ENCODE results near the gene ELP5. TPM values are rescaled to one million over a fixed set of nuclear protein-coding genes. Genes with fewer than 3 reads are reported as not detected.

ELP5 gene
- total RNA-seq, 1 donor from 2014 or later: 24.9 TPM

DNA sequence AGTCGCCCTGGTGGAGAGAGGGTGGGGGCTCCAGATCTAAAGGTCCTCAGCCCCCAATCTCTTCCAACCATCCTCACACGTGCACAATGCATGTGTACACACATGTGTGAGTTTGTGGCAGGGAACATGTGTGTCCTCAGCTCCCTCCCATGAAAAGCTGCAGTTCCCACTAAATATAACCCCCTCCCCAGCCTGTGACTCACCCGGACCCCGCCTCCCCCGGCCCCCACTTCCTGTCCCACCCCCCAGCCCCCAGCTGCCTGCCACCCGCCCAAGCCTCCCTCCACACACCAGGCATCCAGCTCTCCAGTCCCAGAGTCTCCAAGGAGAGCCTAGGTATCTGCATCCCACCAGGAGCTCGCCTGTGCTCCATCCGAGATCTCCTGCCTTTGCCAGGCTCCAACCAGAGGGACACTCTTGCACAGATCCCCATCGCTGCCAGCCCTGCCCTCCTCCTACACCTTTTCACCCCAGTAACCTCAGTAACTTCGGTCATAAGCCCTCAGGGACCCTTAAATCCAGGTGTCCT, 36.3 kb upstream of the ELP5 start:
- peak overlapping the region; percentile 42 for H3K27ac Mint-ChIP-seq (ENCODE audit: unreplicated experiment)
- no peak for DNase-seq (ENCODE audit: low read depth)

GRCh38 chr17:7216242-7217112, 35.5 kb upstream of the ELP5 start:
- H3K36me3 Mint-ChIP-seq (ENCODE audit: low read depth, unreplicated experiment): peaks cover 9% of the 10 kb centered on the region
- Histone ChIP-seq H4K20me1 (ENCODE audit: insufficient read depth, low read length) (peaks cover 57% of the 10 kb centered on the region), H3K27me3 (ENCODE audit: insufficient read depth, low read length) (no peaks in the 10 kb centered on the region), H3K36me3 (ENCODE audit: insufficient read depth, low read length) (no peaks in the 10 kb centered on the region), H3K9me3 (ENCODE audit: insufficient read depth, low read depth, low read length) (no peaks in the 10 kb centered on the region), H3K4me1 (ENCODE audit: insufficient read depth, low read length) (peaks cover 49% of the 10 kb centered on the region), H3K27ac (ENCODE audit: low read depth, low read length) (no peak overlapping the region), H3K4me3 (ENCODE audit: insufficient read depth, low read depth, low read length) (peak overlapping the region; percentile 65), H3K79me2 (ENCODE audit: insufficient read depth, low read length) (peaks cover 62% of the 10 kb centered on the region), H3K4me2 (ENCODE audit: low read length) (peak overlapping the region; percentile 92), H3K9ac (ENCODE audit: low read length) (peak overlapping the region; percentile 79), H2AFZ (ENCODE audit: low read depth, low read length) (no peak overlapping the region)
- DNase-seq (ENCODE audit: low read depth) (no peak), FAIRE-seq (no peak)
- peaks cover 33% of the 10 kb centered on the region for H3K4me1 Mint-ChIP-seq (ENCODE audit: low read depth, unreplicated experiment)
- peak overlapping the region; percentile 42 for H3K27ac Mint-ChIP-seq (ENCODE audit: unreplicated experiment)
- no peaks in the 10 kb centered on the region for H3K27me3 Mint-ChIP-seq (ENCODE audit: low read depth, unreplicated experiment)
- no peaks in the 10 kb centered on the region for H3K9me3 Mint-ChIP-seq (ENCODE audit: unreplicated experiment)
- peak overlapping the region; percentile 82 for H3K4me3 Mint-ChIP-seq (ENCODE audit: unreplicated experiment)
- TF ChIP-seq CTCF (IDR thresholded peaks at IDR 0.05; ENCODE audit: insufficient read depth, low read depth, low read length) (no peak), EZH2 (IDR thresholded peaks at IDR 0.05; ENCODE audit: insufficient read depth, low read length) (no peak)

More for the DNA sequence above, 36.3 kb upstream of the ELP5 start:
- H3K9me3 Mint-ChIP-seq (ENCODE audit: unreplicated experiment): no peaks in the 10 kb centered on the region
- Histone ChIP-seq H3K36me3 (ENCODE audit: insufficient read depth, low read length) (no peaks in the 10 kb centered on the region), H2AFZ (ENCODE audit: low read depth, low read length) (no peak overlapping the region), H3K9ac (ENCODE audit: low read length) (peak overlapping the region; percentile 79), H3K27ac (ENCODE audit: low read depth, low read length) (peak overlapping the region; percentile 73), H3K27me3 (ENCODE audit: insufficient read depth, low read length) (no peaks in the 10 kb centered on the region), H3K4me2 (ENCODE audit: low read length) (peak overlapping the region; percentile 92), H3K4me3 (ENCODE audit: insufficient read depth, low read depth, low read length) (peak overlapping the region; percentile 69), H3K79me2 (ENCODE audit: insufficient read depth, low read length) (peaks cover 61% of the 10 kb centered on the region), H3K4me1 (ENCODE audit: insufficient read depth, low read length) (peaks cover 44% of the 10 kb centered on the region), H4K20me1 (ENCODE audit: insufficient read depth, low read length) (peaks cover 55% of the 10 kb centered on the region), H3K9me3 (ENCODE audit: insufficient read depth, low read depth, low read length) (no peaks in the 10 kb centered on the region)
- H3K36me3 Mint-ChIP-seq (ENCODE audit: low read depth, unreplicated experiment): peaks cover 7% of the 10 kb centered on the region
- H3K27me3 Mint-ChIP-seq (ENCODE audit: low read depth, unreplicated experiment): no peaks in the 10 kb centered on the region
- FAIRE-seq: no peak
- TF ChIP-seq EZH2 (IDR thresholded peaks at IDR 0.05; ENCODE audit: insufficient read depth, low read length): no peak
- peaks cover 29% of the 10 kb centered on the region for H3K4me1 Mint-ChIP-seq (ENCODE audit: low read depth, unreplicated experiment)
- H3K4me3 Mint-ChIP-seq (ENCODE audit: unreplicated experiment): peak overlapping the region; percentile 84

DNA sequence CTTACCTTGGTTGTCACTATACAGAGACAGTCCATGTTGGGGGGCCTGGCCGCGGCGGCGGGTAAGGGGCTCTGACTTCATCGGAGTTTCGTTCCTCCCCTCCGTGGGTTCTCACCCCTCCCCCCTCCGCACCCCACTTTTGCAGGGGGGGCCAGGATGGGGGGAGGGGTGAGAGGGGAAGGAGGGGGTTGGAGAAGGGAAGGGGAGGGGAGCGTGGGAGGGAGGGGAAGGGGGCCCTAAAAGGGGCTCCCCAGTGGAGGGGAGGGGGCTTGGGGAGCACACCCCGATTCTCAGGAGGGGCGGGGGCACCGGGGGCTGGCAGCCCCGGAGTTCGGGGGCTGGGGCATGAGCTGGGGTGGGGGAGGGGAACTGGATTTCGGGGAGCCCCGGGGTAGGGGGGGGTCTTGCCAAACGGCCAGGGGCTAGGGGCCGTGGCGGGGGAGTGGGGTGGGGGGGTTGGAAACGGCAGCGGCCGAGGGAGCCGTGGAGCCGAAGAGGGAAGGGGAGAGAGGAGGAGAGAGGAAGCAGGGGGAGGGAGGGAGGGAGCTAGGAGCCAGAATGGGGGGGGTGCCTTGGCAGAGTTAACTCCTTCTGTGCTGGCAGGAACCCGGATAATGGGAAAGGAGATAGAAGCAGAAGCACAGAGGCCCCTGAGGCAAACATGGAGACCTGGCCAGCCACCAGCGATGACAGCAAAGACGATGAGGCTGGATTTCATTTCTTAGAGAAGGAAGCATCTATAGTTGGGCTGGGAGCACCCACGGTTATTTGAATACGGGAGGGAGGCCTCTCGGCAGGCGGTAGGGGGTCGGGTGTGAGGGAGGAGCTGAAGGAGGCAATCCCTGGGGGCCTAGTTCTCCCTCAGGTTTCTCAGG, 34.7 kb upstream of the ELP5 start:
- H3K36me3 Mint-ChIP-seq (ENCODE audit: low read depth, unreplicated experiment): peaks cover 10% of the 10 kb centered on the region
- H3K27ac Mint-ChIP-seq (ENCODE audit: unreplicated experiment): peak overlapping the region; percentile 80
- FAIRE-seq: no peak
- peak; percentile 59 for DNase-seq (ENCODE audit: low read depth)
- Histone ChIP-seq H3K27ac (ENCODE audit: low read depth, low read length) (no peak overlapping the region), H2AFZ (ENCODE audit: low read depth, low read length) (no peak overlapping the region), H3K36me3 (ENCODE audit: insufficient read depth, low read length) (peaks cover 3% of the 10 kb centered on the region), H3K9me3 (ENCODE audit: insufficient read depth, low read depth, low read length) (no peaks in the 10 kb centered on the region), H3K4me3 (ENCODE audit: insufficient read depth, low read depth, low read length) (peak overlapping the region; percentile 65), H3K4me1 (ENCODE audit: insufficient read depth, low read length) (peaks cover 45% of the 10 kb centered on the region), H3K4me2 (ENCODE audit: low read length) (peak overlapping the region; percentile 92), H3K79me2 (ENCODE audit: insufficient read depth, low read length) (peaks cover 64% of the 10 kb centered on the region), H3K9ac (ENCODE audit: low read length) (peak overlapping the region; percentile 79), H3K27me3 (ENCODE audit: insufficient read depth, low read length) (no peaks in the 10 kb centered on the region), H4K20me1 (ENCODE audit: insufficient read depth, low read length) (peaks cover 60% of the 10 kb centered on the region)
- H3K4me3 Mint-ChIP-seq (ENCODE audit: unreplicated experiment): peak overlapping the region; percentile 96
- no peak for TF ChIP-seq EZH2 (IDR thresholded peaks at IDR 0.05; ENCODE audit: insufficient read depth, low read length)
- TF ChIP-seq CTCF (IDR thresholded peaks at IDR 0.05; ENCODE audit: insufficient read depth, low read depth, low read length): no peak
- no peaks in the 10 kb centered on the region for H3K9me3 Mint-ChIP-seq (ENCODE audit: unreplicated experiment)
- peaks cover 32% of the 10 kb centered on the region for H3K4me1 Mint-ChIP-seq (ENCODE audit: low read depth, unreplicated experiment)
- no peaks in the 10 kb centered on the region for H3K27me3 Mint-ChIP-seq (ENCODE audit: low read depth, unreplicated experiment)
